Upper lobe of right lung (tissue), 1 donor: ENCODE data around the gene MICAL1. TPM values are rescaled to one million over a fixed set of nuclear protein-coding genes. Genes with fewer than 3 reads are reported as not detected.

ENCODE experiments used
- ATAC-seq: fragments of 200-7000 bp; cut with Tn5 transposase; one replicate; pipeline ENCODE4 v1.9.1; 2020; ENCODE audit warnings: mild to moderate bottlenecking, moderate library complexity
- DNase-seq: peaks from one replicate; pipeline ENCODE4 v3.0.0-alpha.2; 2020
- H3K27ac ChIP-seq: fragments of 200-600 bp; one replicate; pipeline ENCODE4 v1.8.0; 2022
- H3K27me3 ChIP-seq: fragments of 200-600 bp; one replicate; pipeline ENCODE4 v1.8.0; 2022; ENCODE audit warnings: mild to moderate bottlenecking
- H3K36me3 ChIP-seq: fragments of 200-600 bp; one replicate; pipeline ENCODE4 v1.8.0; 2022
- H3K4me1 ChIP-seq: fragments of 200-600 bp; one replicate; pipeline ENCODE4 v1.8.0; 2022
- H3K4me3 ChIP-seq: fragments of 200-600 bp; one replicate; pipeline ENCODE4 v1.8.0; 2022; ENCODE audit warnings: mild to moderate bottlenecking
- H3K9me3 ChIP-seq: fragments of 200-600 bp; one replicate; pipeline ENCODE4 v1.8.0; 2022
- CTCF ChIP-seq: fragments of 200-600 bp; IDR thresholded peaks from one replicate; pipeline ENCODE4 v1.8.0; 2022; ENCODE audit warnings: antibody characterized with exemption
- intact Hi-C: fragments of 100-400 bp; cut with DNase I; formaldehyde crosslinking; loops from one replicate; pipeline ENCODE4 v1.11.0; 2022
- total RNA-seq: library from RNA; stranded (reverse); fragmentation: NEBNext Ultra II Directional; extraction: Animal tissue kit (Norgen Biotek cat#: 25700); gene quantifications from one replicate; pipeline ENCODE4 v1.2.1, GENCODE V29; 2021
- donor health status: DM: no; HTN: yes; CAD: no; lungs with severe emphysema.

The MICAL1 gene
- total RNA-seq, 1 donor from 2014 or later: 53.6 TPM

DNA sequence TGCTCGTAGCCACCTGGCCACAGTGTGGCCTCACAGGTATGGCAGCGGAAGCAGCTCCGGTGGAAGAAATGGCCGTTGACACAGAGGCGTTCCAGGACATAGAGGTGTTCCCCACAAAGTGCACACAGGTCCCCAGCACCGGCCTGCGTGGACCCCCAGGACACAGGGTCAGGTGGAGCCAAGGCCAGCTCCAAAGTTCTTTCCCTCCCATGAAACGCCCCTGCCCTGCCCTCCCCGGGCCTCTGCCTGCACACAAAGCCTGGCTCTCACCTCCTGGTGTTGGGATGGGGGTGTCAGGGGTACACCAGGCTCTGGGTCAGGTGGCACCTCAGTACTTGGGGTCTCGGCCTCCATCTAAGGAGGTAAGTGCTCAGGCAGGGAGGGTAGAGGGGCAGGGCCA, 8.5 kb downstream of the MICAL1 start:
- H3K36me3 ChIP-seq: peaks cover 44% of the 10 kb centered on the region
- intact Hi-C loops: no loop called here
- ATAC-seq (no peak), DNase-seq (no peak)
- H3K4me1 ChIP-seq: peaks cover 3% of the 10 kb centered on the region
- no peak overlapping the region for H3K27ac ChIP-seq
- H3K4me3 ChIP-seq: no peak overlapping the region
- no peaks in the 10 kb centered on the region for H3K27me3 ChIP-seq
- no peaks in the 10 kb centered on the region for H3K9me3 ChIP-seq
- no peak for TF ChIP-seq CTCF

DNA sequence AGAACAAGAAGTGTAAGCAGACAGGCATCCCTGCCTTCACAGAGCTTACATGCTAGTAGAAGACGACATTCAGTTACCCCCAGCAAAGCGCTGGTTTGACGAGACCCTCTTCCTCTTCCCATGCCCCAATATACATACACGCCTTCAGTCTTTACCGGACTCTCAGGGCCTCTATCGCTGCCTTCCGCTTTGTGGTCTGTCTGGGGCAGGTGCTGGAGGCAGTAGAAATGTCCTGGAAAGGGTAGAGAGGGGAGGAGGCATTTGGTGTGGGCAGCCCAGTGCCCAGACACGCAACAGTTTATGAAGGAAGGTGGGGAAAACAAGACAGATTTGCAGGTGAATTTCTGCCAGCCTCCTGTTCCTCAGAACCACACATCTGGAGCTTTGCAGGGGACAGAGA, 9.0 kb downstream of the MICAL1 start:
- no peaks in the 10 kb centered on the region for H3K9me3 ChIP-seq
- intact Hi-C loops: no loop called here

DNA sequence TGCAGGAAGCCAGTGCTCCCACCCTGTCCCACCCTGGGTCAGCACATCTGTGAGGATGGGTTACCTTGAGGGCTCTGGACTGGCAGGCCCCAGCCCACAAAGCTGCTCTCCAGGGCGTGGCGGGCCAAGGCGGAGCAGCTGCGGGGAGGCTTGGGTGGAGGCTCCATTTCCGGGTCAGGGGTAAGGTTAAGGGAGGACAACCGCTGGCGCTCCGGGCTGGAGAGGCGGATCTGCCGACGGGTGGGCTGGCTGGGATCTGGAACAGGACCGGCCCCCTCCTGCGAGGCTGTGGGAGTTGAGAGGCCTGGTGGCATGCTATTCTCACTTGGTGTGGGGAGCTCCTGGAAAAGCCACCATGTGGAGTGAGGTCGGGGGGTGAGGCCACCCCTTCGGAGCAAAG, 9.5 kb downstream of the MICAL1 start:
- no peak for TF ChIP-seq CTCF
- no peak for DNase-seq
- no peak overlapping the region for H3K4me3 ChIP-seq
- H3K36me3 ChIP-seq: peaks cover 36% of the 10 kb centered on the region
- no peaks in the 10 kb centered on the region for H3K27me3 ChIP-seq
- H3K4me1 ChIP-seq: peaks cover 11% of the 10 kb centered on the region
- H3K27ac ChIP-seq: no peak overlapping the region
- ATAC-seq: no peak
- no peaks in the 10 kb centered on the region for H3K9me3 ChIP-seq
- intact Hi-C loops: no loop called here

More for the DNA sequence above, 9.0 kb downstream of the MICAL1 start:
- Histone ChIP-seq H3K4me3 (no peak overlapping the region), H3K4me1 (peaks cover 8% of the 10 kb centered on the region), H3K27me3 (no peaks in the 10 kb centered on the region), H3K27ac (no peak overlapping the region), H3K36me3 (peaks cover 40% of the 10 kb centered on the region)
- ATAC-seq (no peak), DNase-seq (no peak)
- TF ChIP-seq CTCF: no peak

- Histone ChIP-seq H3K27ac (no peak overlapping the region), H3K4me1 (peaks cover 11% of the 10 kb centered on the region), H3K36me3 (peaks cover 36% of the 10 kb centered on the region), H3K9me3 (no peaks in the 10 kb centered on the region), H3K27me3 (no peaks in the 10 kb centered on the region), H3K4me3 (no peak overlapping the region)
- intact Hi-C loops: no loop called here
- TF ChIP-seq CTCF: no peak
- DNase-seq (no peak), ATAC-seq (no peak)
Measured at GRCh38 chr6:109445382-109445781, 10.2 kb downstream of the MICAL1 start.

DNA sequence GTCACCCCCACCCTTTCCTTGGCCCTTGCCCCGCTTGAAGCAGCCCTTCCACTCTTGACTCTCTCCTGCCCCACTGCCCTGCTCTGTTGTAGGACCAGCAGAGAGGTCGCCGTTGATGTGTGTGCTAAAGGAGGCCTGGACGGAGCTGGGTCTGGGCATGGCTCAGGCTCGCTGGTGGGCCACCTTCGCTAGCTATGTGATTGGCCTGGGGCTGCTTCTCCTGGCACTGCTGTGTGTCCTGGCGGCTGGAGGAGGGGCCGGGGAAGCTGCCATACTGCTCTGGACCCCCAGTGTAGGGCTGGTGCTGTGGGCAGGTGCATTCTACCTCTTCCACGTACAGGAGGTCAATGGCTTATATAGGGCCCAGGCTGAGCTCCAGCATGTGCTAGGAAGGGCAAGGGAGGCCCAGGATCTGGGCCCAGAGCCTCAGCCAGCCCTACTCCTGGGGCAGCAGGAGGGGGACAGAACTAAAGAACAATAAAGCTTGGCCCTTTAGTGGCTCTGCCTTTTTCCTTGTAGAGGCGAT, 12.1 kb downstream of the MICAL1 start:
- Histone ChIP-seq H3K4me3 (no peak overlapping the region), H3K9me3 (no peaks in the 10 kb centered on the region), H3K36me3 (peaks cover 36% of the 10 kb centered on the region), H3K27ac (no peak overlapping the region), H3K4me1 (peaks cover 11% of the 10 kb centered on the region), H3K27me3 (no peaks in the 10 kb centered on the region)
- ATAC-seq (no peak), DNase-seq (no peak)
- intact Hi-C loops: no loop called here
- no peak for TF ChIP-seq CTCF

- Histone ChIP-seq H3K36me3 (peaks cover 36% of the 10 kb centered on the region), H3K4me1 (peaks cover 11% of the 10 kb centered on the region), H3K27me3 (no peaks in the 10 kb centered on the region), H3K9me3 (no peaks in the 10 kb centered on the region), H3K4me3 (no peak overlapping the region), H3K27ac (no peak overlapping the region)
- TF ChIP-seq CTCF: no peak
- ATAC-seq (no peak), DNase-seq (no peak)
- intact Hi-C loops: no loop called here
Measured at GRCh38 chr6:109442393-109442924, 13.1 kb downstream of the MICAL1 start.
